HepG2 (cell line): Measurements from ENCODE around the gene ABHD1. TPM values are rescaled to one million over a fixed set of nuclear protein-coding genes. Genes with fewer than 3 reads are reported as not detected.
A peak's percentile ranks its signal among the peaks of the same experiment; 100 is the strongest.

Experiments
- ARHGAP35 ChIP-seq: sonication (generic); formaldehyde crosslinking; IDR thresholded peaks from 2 replicates; pipeline ENCODE4 v1.9.0; 2022; ENCODE audit warnings: mild to moderate bottlenecking, inconsistent platforms, moderate library complexity, missing genetic modification reagents, borderline replicate concordance
- HIC2 ChIP-seq: sonication (generic); formaldehyde crosslinking; IDR thresholded peaks from 2 replicates; pipeline ENCODE4 v1.9.0; 2022; ENCODE audit warnings: low read depth, missing genetic modification reagents
- IRF2 ChIP-seq: IDR thresholded peaks from 2 replicates; pipeline ENCODE4 v1.6.1; 2018; ENCODE audit warnings: missing genetic modification reagents, missing compliant biosample characterization
- ISX ChIP-seq: sonication (generic); formaldehyde crosslinking; conservative IDR thresholded peaks from 2 replicates; pipeline ENCODE4 v1.5.0; 2020; ENCODE audit warnings: missing genetic modification reagents
- KDM1A ChIP-seq: IDR thresholded peaks from 2 replicates; pipeline ENCODE4 v1.6.1; 2016; ENCODE audit warnings: missing compliant biosample characterization
- MAFG ChIP-seq: sonication (generic); formaldehyde crosslinking; IDR thresholded peaks from 2 replicates; pipeline ENCODE4 v1.5.1; 2020; ENCODE audit warnings: mild to moderate bottlenecking, missing genetic modification reagents
- MTF2 ChIP-seq: sonication (generic); formaldehyde crosslinking; IDR thresholded peaks from 2 replicates; pipeline ENCODE4 v1.5.0; 2020; ENCODE audit warnings: missing genetic modification reagents, borderline replicate concordance
- NAIF1 ChIP-seq: sonication (generic); formaldehyde crosslinking; IDR thresholded peaks from 2 replicates; pipeline ENCODE4 v1.5.0; 2020; ENCODE audit warnings: mild to moderate bottlenecking, missing genetic modification reagents, borderline replicate concordance
- NFKB2 ChIP-seq: sonication (generic); formaldehyde crosslinking; IDR thresholded peaks from 2 replicates; pipeline ENCODE4 v1.4.0; 2020; ENCODE audit warnings: missing genetic modification reagents, borderline replicate concordance
- RBFOX2 ChIP-seq: fragments of 200-400 bp; formaldehyde crosslinking; IDR thresholded peaks from 2 replicates; pipeline ENCODE4 v1.6.1; 2017; ENCODE audit warnings: low read depth, mild to moderate bottlenecking, low read length
- RBM22 ChIP-seq: fragments of 200-400 bp; formaldehyde crosslinking; optimal IDR thresholded peaks from 2 replicates; pipeline ENCODE3; 2017; ENCODE audit warnings: mild to moderate bottlenecking, low read length, moderate library complexity
- RFXAP ChIP-seq: sonication (generic); formaldehyde crosslinking; IDR thresholded peaks from 2 replicates; pipeline ENCODE4 v1.4.0; 2020; ENCODE audit warnings: missing genetic modification reagents, borderline replicate concordance
- SATB2 ChIP-seq: sonication (generic); formaldehyde crosslinking; IDR thresholded peaks from 2 replicates; pipeline ENCODE4 v1.5.0; 2020; ENCODE audit warnings: missing genetic modification reagents
- SCMH1 ChIP-seq: sonication (generic); formaldehyde crosslinking; IDR thresholded peaks from 2 replicates; pipeline ENCODE4 v1.9.0; 2021; ENCODE audit warnings: missing genetic modification reagents, mild to moderate bottlenecking, borderline replicate concordance
- STAG1 ChIP-seq: sonication (generic); formaldehyde crosslinking; IDR thresholded peaks from 2 replicates; pipeline ENCODE4 v1.4.0; 2020; ENCODE audit warnings: missing genetic modification reagents
- YEATS4 ChIP-seq: sonication (generic); formaldehyde crosslinking; IDR thresholded peaks from 2 replicates; pipeline ENCODE4 v1.4.0; 2020; ENCODE audit warnings: missing genetic modification reagents, borderline replicate concordance
- ZBTB49 ChIP-seq: sonication (generic); formaldehyde crosslinking; IDR thresholded peaks from 2 replicates; pipeline ENCODE4 v1.4.0; 2020; ENCODE audit warnings: missing genetic modification reagents, borderline replicate concordance
- ZFP36L1 ChIP-seq: sonication (generic); formaldehyde crosslinking; IDR thresholded peaks from 2 replicates; pipeline ENCODE4 v1.8.0; 2022; ENCODE audit warnings: mild to moderate bottlenecking, missing genetic modification reagents, moderate library complexity
- ZNF124 ChIP-seq: sonication (generic); formaldehyde crosslinking; IDR thresholded peaks from 2 replicates; pipeline ENCODE4 v1.4.0; 2020; ENCODE audit warnings: missing genetic modification reagents
- ZNF547 ChIP-seq: sonication (generic); formaldehyde crosslinking; IDR thresholded peaks from 2 replicates; pipeline ENCODE4 v1.5.1; 2020; ENCODE audit warnings: mild to moderate bottlenecking, missing genetic modification reagents
- ZNF558 ChIP-seq: sonication (generic); formaldehyde crosslinking; IDR thresholded peaks from 2 replicates; pipeline ENCODE4 v1.9.0; 2022; ENCODE audit warnings: mild to moderate bottlenecking, missing genetic modification reagents, borderline replicate concordance
- ZNF652 ChIP-seq: IDR thresholded peaks from 2 replicates; pipeline ENCODE4 v1.6.1; 2016; ENCODE audit warnings: low read depth, borderline replicate concordance
- ZNF672 ChIP-seq: sonication (generic); formaldehyde crosslinking; IDR thresholded peaks from 2 replicates; pipeline ENCODE4 v1.8.1; 2022; ENCODE audit warnings: missing genetic modification reagents
- ZNF703 ChIP-seq: sonication (generic); formaldehyde crosslinking; IDR thresholded peaks from 2 replicates; pipeline ENCODE4 v1.5.1; 2020; ENCODE audit warnings: missing genetic modification reagents, mild to moderate bottlenecking, moderate library complexity, borderline replicate concordance
- ZNF724P ChIP-seq: sonication (generic); formaldehyde crosslinking; IDR thresholded peaks from 2 replicates; pipeline ENCODE4 v1.8.0; 2022; ENCODE audit warnings: missing genetic modification reagents, borderline replicate concordance
- ZNF75D ChIP-seq: sonication (generic); formaldehyde crosslinking; IDR thresholded peaks from 2 replicates; pipeline ENCODE4 v1.8.1; 2023; ENCODE audit warnings: missing genetic modification reagents, mild to moderate bottlenecking, borderline replicate concordance
- ZNF766 ChIP-seq: sonication (generic); formaldehyde crosslinking; IDR thresholded peaks from 2 replicates; pipeline ENCODE4 v1.5.0; 2020; ENCODE audit warnings: missing genetic modification reagents, borderline replicate concordance
- polyA plus RNA-seq, 8 experiments: library from polyadenylated mRNA; depleted of rRNA in 3 of 8; stranded (reverse) in 7 of 8; unstranded in 1 of 8; fragments of >200 nt; fragmentation: Illumina TruSeq in 4 of 8; extraction: Trizol in 4 of 8; gene quantifications; 2 replicates each; pipeline versions ENCODE4 v1.2.1 to v1.2.3, GENCODE V29; 2011 to 2016; ENCODE audit warnings: low read depth in 4 of 8, missing spikeins in 1 of 8, mixed read lengths in 1 of 8; ENCODE audit not compliant: insufficient read depth in 1 of 8
- total RNA-seq, 5 experiments: library from RNA; depleted of rRNA; stranded (reverse); fragments of >200 nt; fragmentation: Illumina TruSeq; extraction: Trizol; gene quantifications; 2 replicates each; pipeline ENCODE4 v1.2.3, GENCODE V29; 2016; ENCODE audit warnings: low read depth in 1 of 5

Gene ABHD1
- total and polyA plus RNA-seq, 2 of the 13 experiments (the other 11 are each of a cell fraction or from before 2014, with no cell fraction given): 0.04 to 0.81 TPM

GRCh38 chr2:27177441-27178351, 54.1 kb downstream of the ABHD1 start (continued):
- peak; percentile 61; the same call in 1 of the 2 replicates for TF ChIP-seq ZNF703
- peak; percentile 44; the same call in 1 of the 2 replicates for TF ChIP-seq ZNF124 (CRISPR knock-in tag)
- peak; percentile 41; the same call in 1 of the 2 replicates for TF ChIP-seq YEATS4 (CRISPR knock-in tag)
- 0 out of 2 replicates have a peak, but pooled peaks have one; percentile 77 for TF ChIP-seq ZNF672 (CRISPR knock-in tag)
- peak; percentile 36; the same call in 1 of the 2 replicates for TF ChIP-seq MTF2 (CRISPR knock-in tag)
- TF ChIP-seq ZNF724P (CRISPR knock-in tag): 0 out of 2 replicates have a peak, but pooled peaks have one; percentile 40
- TF ChIP-seq HIC2 (CRISPR knock-in tag): no peak
- peak; percentile 81 for TF ChIP-seq KDM1A
- TF ChIP-seq IRF2 (CRISPR knock-in tag): peak; percentile 29; the same call in 1 of the 2 replicates
- no peak for TF ChIP-seq NAIF1 (CRISPR knock-in tag)
- TF ChIP-seq SATB2 (CRISPR knock-in tag): peak; percentile 30
- no peak for TF ChIP-seq NFKB2
- no peak for TF ChIP-seq MAFG
- no peak for TF ChIP-seq RBM22
- no peak for TF ChIP-seq ISX (CRISPR knock-in tag)
- no peak for TF ChIP-seq RBFOX2
- TF ChIP-seq ZFP36L1: peak; percentile 81; the same call in 1 of the 2 replicates
- no peak for TF ChIP-seq ZNF75D (CRISPR knock-in tag)
- no peak; the same call in 1 of the 2 replicates for TF ChIP-seq RFXAP (CRISPR knock-in tag)
- TF ChIP-seq SCMH1 (CRISPR knock-in tag): no peak
- TF ChIP-seq ZNF547: peak; percentile 50
- TF ChIP-seq ZBTB49 (CRISPR knock-in tag): no peak
- TF ChIP-seq STAG1 (CRISPR knock-in tag): no peak; the same call in none of the 2 replicates
- TF ChIP-seq ZNF766 (CRISPR knock-in tag): peak; percentile 25; the same call in 1 of the 2 replicates
- peak; percentile 78; the same call in 1 of the 2 replicates for TF ChIP-seq ZNF558 (CRISPR knock-in tag)
- 0 out of 2 replicates have a peak, but pooled peaks have one; percentile 13 for TF ChIP-seq ARHGAP35 (CRISPR knock-in tag)
- TF ChIP-seq ZNF652 (CRISPR knock-in tag): no peak
